GM15510 (cell line): ENCODE data around the gene KCTD1.

Experiments used
- POLR2A ChIP-seq: IDR thresholded peaks from 3 replicates; pipeline ENCODE4 v1.6.1; 2011; ENCODE audit warnings: borderline replicate concordance; ENCODE audit not compliant: insufficient read length; ENCODE audit errors: extremely low read depth

The KCTD1 gene

DNA sequence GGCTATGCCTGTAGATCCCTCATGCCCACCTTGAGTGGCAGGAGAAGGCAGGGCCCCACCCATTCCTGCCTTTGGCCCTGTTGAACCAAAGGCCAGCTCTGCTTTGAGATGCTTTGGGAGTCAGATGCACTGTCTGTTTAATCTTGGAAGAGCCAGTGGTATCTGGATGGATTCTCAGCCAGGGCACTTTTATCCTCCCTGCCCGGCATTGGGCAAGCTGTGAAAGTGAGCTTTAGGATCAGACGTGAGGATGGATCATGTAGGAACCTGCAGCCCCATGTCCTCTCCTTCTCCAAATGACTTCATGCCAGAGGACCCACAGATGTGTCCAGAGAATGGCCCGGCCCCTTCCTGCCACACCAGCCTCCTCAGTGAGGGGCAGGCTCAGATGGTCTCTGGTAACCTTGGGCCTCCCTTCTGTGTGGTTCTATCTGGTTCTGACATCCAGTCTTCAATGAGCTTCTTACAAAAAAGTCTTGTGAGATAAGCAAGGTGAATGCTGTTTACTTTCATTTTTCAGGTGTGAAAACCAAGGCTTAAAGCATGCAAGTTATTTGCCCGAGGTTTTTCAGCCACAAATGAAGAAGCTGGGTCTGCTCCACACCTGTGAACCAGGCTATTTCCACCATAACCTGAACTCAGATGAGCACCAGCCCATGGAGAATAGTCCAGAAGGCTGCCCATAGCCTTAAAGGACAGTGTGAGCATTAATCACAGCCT is 123.8 kb downstream of the KCTD1 start:
- no peak for TF ChIP-seq POLR2A

DNA sequence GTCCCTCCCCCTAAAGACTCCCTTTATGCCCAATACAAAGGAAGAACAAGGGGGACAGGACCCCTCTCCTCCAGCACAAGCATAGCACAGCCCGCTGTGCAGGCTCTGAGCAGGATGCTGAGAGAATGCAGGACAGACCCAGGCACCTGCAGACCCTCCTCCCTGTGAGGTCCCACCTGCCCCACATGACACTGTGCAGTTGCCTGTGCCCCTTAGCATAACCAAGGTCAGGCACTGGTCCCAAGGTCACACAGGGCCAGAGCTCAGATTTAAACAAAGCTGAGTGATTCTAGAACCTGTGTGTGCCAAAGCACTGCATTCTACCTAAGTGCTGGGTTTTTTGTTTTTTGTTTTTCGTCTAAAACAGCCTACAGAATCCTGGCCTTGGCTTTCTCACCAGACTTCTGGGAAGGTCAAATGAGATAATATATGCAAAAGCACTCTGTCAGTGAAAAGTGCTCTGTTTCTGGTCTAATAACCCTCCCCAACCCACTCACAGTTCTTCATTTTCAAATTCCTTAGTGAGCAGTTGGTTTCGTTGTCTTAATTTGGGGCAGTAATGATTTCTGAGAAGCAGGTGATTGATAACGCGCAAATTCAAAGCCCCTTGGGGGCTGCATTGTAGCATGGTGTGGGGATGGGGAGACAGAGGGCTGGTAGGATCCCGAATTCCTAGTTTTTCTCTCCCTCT is 125.7 kb downstream of the KCTD1 start:
- no peak for TF ChIP-seq POLR2A

DNA sequence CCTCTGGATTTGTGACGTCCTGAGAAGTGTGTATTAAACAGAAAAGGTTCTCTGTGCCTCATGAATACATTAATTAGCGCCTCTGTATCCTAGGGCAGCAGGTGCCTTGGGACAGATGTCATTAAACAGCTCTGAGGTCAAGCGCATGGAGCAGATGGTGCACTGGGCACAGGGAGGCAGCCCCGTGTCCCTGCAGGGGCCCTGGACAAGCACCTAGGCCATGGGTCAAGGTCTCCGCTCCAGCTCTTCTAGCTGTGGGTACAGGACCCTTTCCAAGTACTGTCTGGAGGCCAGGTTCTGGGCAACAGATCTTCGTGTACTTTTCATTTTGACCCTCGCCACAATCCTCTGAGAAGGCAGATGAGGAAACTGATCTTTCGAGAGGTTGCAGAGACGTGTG is 126.4 kb downstream of the KCTD1 start:
- no peak for TF ChIP-seq POLR2A

DNA sequence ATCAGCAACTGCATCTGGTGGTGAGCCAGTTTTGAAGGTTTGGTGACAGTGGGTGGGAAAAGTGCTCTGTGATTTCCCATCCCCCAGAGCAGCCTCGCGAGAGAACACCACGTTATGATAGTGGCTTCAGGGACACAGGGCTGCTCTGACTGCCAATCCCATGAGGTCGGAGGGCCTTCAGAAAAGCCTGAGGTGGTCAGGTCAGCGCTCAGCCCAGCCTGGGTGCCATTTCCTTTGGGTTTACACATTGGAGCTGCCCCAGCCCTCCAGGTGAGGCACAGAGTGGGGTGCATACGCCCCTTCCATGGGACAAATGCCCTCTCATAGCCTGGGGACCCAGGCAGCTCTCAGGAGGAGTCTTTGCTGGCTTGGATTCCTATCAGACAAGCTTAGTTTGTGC is 126.8 kb downstream of the KCTD1 start:
- TF ChIP-seq POLR2A: no peak

DNA sequence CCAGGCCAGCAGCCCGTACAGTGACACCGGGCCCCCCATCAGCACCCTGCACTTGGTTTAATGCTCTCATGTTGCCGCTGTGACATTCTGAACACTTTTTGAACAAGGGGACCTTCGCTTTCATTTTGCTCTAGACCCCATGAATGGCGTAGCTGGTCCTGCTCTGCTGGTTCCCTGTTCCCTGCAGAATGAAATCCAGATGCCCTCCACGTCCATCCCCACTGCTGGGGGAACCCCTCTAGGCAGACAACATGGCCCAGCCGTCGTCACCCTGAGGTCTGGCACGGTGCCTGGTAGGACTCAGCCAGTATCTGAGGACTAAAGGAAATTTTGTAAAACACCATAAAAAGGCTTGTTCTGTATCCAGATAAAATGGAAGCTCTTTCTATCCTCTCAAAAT is 128.6 kb downstream of the KCTD1 start:
- no peak for TF ChIP-seq POLR2A

DNA sequence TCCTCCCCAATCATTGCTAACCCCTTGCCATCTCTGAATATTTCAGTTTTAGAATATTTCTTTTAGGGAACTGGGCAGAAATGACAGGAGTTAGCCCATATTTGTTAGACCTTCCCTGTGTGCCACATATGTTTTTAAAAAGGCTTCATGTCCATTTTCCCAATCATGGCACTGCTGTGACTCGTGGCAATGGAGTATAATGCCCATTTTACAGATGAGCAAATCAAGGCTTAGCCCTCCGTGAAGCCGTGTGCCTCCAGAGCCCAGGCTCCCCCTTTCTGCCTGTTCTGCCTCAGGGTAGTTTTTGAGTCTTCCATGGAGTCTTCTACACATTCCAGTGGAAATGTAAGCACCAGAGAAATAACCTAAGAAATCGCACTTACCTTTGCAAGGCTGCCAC is 130.1 kb downstream of the KCTD1 start:
- no peak for TF ChIP-seq POLR2A

DNA sequence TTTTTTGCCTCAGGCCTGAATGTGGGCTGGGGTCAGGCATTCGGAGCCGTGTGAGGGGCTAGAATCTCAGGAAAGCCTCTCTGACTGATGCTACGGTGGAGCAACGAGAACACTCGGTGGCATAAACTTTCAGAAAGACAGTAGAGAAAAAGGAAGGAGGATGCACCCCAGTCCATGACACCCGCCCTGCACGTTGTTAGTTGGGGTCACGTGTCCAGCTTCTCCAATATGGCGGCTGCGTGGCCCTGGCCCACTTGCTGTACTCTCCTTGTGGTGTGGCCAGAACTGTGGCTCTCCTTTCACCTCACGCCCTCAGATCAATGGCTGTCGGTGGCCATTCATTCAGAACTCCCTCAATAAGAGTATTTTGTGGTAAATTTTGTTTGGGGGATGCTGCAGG is 131.2 kb downstream of the KCTD1 start:
- TF ChIP-seq POLR2A: no peak

DNA sequence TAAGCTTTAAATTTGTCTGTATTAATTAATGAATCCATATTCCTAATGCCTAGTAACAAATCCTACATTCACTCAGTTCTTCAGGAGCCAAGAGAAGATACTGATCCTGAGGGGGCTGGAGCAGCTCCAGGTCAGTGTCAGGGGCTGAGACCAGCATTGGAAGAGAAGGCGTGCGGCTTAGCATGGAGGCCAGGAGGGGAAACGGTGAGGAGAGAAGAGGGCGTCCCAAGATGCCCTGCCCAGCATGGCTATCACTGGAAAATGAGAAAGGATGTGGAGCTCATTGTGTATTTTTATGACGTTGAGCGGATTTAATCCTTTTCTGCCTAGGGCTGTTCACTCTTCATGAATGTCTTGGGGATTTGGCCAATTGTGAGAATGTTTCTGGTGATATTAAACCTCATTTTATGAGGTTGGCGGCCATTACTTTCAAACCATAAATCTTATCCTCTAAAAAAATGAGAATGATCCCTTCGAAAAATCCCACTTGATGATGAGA is 131.7 kb downstream of the KCTD1 start:
- no peak for TF ChIP-seq POLR2A

DNA sequence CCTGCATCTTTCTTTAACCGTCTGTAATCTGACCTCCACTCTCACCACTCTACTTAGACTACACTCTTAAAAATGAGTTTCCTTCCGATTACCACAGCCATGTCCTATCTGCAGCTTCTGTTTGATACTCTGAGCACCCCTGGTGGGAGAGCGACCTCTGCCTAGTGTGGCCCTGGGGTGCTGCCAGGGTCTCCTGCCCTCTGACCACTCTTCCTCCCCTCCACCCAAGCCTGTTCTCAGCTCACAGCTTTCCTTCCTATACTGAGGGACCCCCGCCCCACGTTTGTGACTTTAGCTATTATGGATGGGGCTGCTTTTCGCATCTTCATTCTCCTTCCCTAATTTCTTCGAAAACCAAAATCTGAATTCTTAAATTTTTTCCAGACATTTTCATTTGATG is 132.7 kb downstream of the KCTD1 start:
- no peak for TF ChIP-seq POLR2A

DNA sequence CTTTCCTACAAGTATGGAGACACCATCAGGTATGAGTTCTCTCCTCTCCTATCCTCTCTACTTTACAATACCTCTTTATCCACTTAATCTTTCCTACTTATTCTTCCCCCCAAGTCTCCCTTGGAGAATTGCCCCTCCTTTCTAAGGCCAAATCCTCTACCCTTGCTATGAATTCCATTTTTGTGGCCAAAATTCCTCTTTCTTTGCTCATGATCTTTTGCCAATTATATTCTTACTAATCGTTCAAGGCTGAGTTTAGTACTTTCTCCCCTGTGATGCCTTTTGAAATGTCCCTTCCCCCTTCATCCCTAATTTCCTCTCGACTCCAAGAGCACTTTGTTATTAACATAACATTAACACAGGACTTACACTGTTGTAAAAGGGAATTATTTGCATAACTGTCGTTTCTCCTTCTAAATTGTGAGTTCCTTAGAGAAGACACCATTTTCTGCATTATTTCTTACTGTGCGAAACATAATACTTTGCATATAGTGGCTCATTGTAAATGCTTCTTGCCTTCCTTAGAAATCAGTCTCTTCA is 133.4 kb downstream of the KCTD1 start:
- no peak for TF ChIP-seq POLR2A

DNA sequence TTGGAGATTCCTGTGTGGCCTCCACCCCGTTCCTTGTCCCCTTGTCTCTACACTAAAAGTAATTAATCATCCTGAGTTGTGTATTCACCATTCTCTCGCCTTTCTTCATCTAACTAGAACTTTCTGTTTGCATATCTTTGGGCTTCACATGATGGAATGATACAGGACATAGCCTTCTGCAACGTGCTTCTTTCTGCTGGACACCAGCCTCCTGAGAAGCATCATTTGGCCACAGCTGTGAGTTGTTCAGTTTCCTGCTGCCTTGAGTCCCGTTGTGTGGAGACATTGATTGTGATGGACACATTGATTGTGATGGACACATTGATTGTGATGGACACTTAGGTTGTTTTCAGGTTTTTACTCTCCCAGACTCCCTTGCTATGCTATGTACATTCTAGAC is 139.3 kb downstream of the KCTD1 start:
- no peak for TF ChIP-seq POLR2A

DNA sequence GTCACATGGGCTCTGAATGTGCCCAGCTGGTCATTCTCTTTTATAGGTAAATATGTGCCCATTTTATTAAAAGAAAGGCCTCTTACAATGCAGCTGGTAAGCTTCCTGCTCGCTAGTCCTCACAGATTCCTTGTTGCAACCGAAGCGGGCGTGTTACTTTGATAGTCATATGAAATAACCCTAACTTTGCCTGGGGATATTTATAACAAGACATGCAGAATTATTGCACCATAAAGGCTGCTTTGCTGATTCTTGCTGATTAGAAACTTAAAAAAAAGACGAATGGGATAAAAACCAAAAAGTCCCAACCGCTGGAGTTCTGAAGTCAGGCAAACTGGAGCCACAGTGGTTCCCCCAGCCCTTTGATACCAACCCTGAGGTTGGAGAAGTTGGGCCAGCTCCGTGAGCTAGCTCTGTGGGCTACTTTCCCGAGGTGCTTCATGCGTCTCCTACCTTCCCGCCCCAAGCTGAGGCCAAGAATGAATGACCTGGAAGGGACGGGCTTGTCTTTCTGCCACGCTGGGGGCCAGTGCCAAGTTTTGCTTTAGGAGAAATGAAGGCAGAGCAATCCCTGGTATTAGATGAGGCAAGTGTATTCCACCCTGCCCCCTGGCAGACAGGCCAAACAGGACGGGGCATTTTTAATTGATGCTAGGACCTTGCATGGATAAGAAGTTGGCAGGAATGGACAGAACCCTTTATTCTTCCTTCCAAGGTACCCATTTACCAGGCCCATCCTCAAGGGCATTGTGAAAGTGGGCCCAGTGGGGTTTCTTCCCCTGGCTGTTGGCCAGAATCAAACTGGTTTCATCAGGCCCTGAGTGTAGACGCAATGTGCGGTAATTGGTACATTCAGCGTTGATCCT is 140.4 kb downstream of the KCTD1 start:
- TF ChIP-seq POLR2A: no peak

DNA sequence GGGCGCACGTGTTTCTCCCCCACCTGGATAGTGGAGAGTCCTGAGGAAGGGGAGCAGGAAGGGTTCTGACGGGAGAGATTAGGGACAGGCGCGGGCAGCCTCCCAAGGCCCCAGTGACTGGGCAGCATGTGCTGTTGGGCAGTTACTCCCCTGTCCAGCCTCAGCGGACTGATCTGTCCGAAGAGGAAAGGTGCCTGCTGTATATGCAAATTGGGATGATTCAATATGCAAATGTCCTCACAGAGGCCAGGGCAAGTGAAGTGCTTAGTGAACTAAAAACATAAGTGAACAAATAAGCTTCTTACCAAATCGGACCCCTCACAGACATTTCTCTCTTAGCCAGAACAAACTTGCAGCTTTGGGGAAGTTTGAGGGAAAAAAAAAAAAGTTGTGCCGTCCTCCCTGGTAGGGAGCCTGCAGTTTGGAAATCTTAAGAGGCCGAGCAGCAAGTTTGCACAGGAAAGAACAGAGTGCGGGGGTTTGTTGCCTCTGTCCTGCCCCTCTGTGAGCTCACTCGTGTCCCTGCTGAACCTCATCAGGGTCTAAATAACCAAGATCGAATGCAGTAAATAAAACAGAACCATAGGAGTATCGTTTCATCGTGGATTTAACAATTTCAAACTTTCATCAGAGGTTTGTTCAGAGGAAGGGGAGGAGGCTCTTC is 141.4 kb downstream of the KCTD1 start:
- TF ChIP-seq POLR2A: no peak

DNA sequence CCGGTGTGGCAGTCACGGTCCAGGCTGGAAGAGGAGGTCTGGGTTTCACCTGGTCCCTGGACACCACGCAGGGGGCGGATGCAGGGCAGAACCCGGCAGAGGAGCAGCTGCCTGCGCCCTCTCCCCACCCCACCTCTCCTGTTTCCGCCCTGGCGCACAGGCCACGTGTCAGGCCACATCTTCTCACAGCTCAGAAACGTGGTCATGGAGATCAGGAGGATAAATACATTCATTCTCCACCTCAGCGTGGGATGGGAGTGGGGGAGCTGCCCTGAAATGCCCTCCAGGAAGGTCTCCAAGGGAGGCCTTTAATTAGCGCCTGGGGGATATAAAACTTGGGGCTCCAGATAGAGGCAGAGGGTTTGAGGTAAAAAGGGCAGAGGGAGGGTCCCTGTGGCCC is 142.0 kb downstream of the KCTD1 start:
- TF ChIP-seq POLR2A: no peak
